ENCODE results near the gene HDLBP.

DNA sequence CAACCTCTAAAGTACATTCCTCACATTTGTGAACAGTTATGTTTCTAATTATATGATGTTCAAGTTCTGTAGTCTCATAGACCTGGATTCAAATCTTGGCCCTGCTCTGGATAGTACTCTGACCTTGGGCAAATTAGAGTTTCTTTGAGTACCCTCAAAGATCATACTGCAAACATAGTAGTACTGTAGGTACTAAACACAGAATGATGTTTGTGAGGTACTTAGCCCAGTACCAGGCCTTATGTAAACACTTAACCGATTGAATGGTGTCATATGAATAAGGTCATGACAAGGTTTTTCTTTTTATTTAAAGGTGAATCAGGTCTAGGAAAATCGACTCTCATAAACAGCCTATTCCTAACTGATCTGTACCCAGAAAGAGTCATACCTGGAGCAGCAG is 19.3 kb upstream of the HDLBP start:
- TF ChIP-seq, protein P1, sequence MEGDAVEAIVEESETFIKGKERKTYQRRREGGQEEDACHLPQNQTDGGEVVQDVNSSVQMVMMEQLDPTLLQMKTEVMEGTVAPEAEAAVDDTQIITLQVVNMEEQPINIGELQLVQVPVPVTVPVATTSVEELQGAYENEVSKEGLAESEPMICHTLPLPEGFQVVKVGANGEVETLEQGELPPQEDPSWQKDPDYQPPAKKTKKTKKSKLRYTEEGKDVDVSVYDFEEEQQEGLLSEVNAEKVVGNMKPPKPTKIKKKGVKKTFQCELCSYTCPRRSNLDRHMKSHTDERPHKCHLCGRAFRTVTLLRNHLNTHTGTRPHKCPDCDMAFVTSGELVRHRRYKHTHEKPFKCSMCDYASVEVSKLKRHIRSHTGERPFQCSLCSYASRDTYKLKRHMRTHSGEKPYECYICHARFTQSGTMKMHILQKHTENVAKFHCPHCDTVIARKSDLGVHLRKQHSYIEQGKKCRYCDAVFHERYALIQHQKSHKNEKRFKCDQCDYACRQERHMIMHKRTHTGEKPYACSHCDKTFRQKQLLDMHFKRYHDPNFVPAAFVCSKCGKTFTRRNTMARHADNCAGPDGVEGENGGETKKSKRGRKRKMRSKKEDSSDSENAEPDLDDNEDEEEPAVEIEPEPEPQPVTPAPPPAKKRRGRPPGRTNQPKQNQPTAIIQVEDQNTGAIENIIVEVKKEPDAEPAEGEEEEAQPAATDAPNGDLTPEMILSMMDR (IDR thresholded peaks at IDR 0.05), result no peak
- no peak for TF ChIP-seq POLR2A (IDR thresholded peaks at IDR 0.05)

Data from upper lobe of left lung (tissue), 4 donors.